ENCODE data around the gene SLC27A2. TPM values are rescaled to one million over a fixed set of nuclear protein-coding genes. Genes with fewer than 3 reads are reported as not detected.
"Not testable (repeated sequence)": the region's sequence is repeated elsewhere in the genome, so short reads cannot be mapped to it uniquely, and the experiment has no call there.

Gene SLC27A2
- total RNA-seq, 1 donor from 2014 or later, result 0.86 TPM

DNA sequence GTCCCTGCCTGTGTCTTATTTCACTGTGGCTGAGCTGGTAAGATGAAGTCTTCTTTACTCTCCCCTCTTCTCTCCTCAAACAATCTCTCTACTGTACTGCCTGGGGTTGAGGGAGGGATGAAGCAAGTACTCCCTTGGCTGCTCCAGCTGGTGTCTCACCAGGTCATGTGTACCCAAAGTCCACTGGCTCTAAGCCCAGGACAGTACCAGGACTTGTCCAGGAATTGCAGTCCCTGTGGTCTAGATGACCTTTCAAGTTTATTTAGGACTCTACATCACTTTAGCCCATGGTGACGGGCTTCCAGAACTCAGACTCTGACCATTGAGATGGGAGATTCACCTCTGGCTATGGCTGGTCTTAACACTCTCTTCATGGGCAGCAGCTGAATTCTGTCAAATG lies 17.5 kb upstream of the SLC27A2 start:
- Mint-ChIP-seq H3K4me3 (no peak overlapping the region), H3K4me1 (no peaks in the 10 kb centered on the region), H3K9me3 (peaks cover 8% of the 10 kb centered on the region), H3K36me3 (ENCODE audit: low read depth) (no peaks in the 10 kb centered on the region), H3K27ac (ENCODE audit: unreplicated experiment) (no peak overlapping the region), H3K27me3 (ENCODE audit: low read depth) (no peaks in the 10 kb centered on the region)
- TF ChIP-seq, protein P1, sequence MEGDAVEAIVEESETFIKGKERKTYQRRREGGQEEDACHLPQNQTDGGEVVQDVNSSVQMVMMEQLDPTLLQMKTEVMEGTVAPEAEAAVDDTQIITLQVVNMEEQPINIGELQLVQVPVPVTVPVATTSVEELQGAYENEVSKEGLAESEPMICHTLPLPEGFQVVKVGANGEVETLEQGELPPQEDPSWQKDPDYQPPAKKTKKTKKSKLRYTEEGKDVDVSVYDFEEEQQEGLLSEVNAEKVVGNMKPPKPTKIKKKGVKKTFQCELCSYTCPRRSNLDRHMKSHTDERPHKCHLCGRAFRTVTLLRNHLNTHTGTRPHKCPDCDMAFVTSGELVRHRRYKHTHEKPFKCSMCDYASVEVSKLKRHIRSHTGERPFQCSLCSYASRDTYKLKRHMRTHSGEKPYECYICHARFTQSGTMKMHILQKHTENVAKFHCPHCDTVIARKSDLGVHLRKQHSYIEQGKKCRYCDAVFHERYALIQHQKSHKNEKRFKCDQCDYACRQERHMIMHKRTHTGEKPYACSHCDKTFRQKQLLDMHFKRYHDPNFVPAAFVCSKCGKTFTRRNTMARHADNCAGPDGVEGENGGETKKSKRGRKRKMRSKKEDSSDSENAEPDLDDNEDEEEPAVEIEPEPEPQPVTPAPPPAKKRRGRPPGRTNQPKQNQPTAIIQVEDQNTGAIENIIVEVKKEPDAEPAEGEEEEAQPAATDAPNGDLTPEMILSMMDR (conservative IDR thresholded peaks at IDR 0.05), result no peak
- no peak for DNase-seq (ENCODE audit: low read depth, low spot score)

DNA sequence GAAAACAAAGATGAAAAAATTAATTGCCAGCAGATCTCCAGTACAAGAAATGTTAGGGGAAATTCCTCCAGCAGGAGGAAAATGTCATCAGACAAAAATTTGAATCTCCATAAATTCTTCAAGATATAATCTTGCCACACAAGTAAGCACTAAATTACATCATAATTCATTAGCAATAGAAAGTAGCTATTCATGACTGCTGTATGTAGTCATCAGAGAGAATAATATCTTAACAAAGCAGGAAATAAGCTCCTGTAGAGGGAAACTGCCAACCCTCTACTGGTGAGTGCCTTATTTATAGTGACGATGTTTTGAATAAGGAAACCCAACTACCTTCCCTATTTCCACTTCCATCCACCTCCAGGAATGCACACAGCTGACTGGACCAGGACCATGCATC lies 15.8 kb upstream of the SLC27A2 start:
- Mint-ChIP-seq H3K9me3 (peaks cover 8% of the 10 kb centered on the region), H3K4me1 (no peaks in the 10 kb centered on the region), H3K27ac (ENCODE audit: unreplicated experiment) (no peak overlapping the region), H3K4me3 (no peak overlapping the region), H3K36me3 (ENCODE audit: low read depth) (no peaks in the 10 kb centered on the region), H3K27me3 (ENCODE audit: low read depth) (no peaks in the 10 kb centered on the region)
- TF ChIP-seq, protein P1 (conservative IDR thresholded peaks at IDR 0.05), result no peak
- no peak for DNase-seq (ENCODE audit: low read depth, low spot score)

DNA sequence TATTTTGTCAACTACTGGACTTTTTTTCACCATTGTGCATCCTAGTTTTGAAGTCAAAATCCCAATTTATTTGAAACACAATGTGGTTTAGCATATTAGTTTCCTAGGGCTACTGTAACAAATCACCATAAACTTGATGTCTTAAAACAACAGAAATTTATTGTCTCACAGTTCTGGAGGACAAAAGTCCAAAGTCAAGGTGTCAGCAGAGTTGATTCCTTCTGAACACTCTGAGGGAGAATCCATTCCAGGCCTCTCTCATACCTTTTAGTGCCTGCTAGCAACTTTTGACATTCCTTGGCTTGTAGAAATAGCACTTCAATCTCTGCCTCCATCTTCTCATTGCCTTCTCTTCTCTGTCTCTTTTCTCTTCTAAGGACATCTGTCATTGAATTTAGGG lies 14.9 kb upstream of the SLC27A2 start:
- no peak overlapping the region for H3K27ac Mint-ChIP-seq (ENCODE audit: unreplicated experiment)
- peaks cover 6% of the 10 kb centered on the region for H3K36me3 Mint-ChIP-seq (ENCODE audit: low read depth)
- TF ChIP-seq, protein P1 (conservative IDR thresholded peaks at IDR 0.05), result no peak
- no peaks in the 10 kb centered on the region for H3K4me1 Mint-ChIP-seq
- no peak for DNase-seq (ENCODE audit: low read depth, low spot score)
- H3K9me3 Mint-ChIP-seq, result peaks cover 14% of the 10 kb centered on the region
- H3K4me3 Mint-ChIP-seq, result no peak overlapping the region
- peaks cover 3% of the 10 kb centered on the region for H3K27me3 Mint-ChIP-seq (ENCODE audit: low read depth)

DNA sequence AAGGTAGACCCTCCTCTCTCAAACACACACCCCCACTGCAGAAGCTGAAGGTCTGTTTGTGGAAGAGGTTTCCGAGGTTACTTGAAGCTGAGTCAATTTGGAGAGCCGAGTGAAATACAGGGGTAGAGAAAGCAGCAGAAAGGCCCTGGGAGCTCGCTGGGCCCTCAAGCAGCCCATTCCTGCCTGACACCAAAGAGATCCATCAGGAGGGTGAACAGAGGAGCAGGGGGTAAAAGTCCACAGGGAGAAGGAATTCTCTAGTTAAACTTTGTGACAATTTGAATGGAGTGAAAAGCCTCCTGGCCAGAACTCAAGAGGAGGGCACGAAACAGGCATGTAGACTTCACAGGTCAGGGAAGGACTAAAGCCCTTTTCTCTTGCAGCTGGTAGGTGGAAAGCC lies 13.6 kb upstream of the SLC27A2 start:
- Mint-ChIP-seq H3K4me3 (no peak overlapping the region), H3K4me1 (no peaks in the 10 kb centered on the region), H3K27ac (ENCODE audit: unreplicated experiment) (no peak overlapping the region), H3K36me3 (ENCODE audit: low read depth) (peaks cover 6% of the 10 kb centered on the region), H3K9me3 (peaks cover 14% of the 10 kb centered on the region), H3K27me3 (ENCODE audit: low read depth) (peaks cover 3% of the 10 kb centered on the region)
- no peak for DNase-seq (ENCODE audit: low read depth, low spot score)
- TF ChIP-seq, protein P1 (conservative IDR thresholded peaks at IDR 0.05), result no peak

DNA sequence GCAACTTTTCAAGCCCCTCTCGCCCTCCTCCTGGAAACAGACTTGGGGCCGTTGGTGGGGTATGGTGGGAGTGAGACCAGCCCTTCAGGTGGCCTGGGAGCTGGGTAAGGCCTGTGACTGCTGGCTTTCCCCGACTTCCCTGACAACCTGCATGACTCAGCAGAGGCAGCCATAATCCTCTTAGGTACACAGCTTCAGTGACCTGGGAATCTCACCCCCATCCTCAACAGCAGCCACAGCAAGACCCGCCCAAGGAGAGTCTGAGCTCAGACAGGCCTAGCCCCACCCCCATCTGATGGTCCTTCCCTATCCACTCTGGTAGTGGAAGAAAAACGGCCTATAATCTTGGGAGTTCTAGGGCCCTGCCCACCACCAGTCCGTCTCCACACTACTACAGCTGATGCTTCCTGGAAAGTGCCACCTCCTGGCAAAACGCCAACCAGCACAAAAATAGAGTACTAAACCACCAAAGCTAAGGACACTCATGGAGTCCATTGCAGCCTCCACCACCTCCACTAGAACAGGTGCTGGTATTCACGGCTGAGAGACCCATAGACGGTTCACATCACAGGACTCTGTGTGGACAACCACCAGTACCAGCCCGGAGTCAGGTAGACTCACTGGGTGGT lies 13.1 kb upstream of the SLC27A2 start:
- Mint-ChIP-seq H3K27me3 (ENCODE audit: low read depth) (peaks cover 7% of the 10 kb centered on the region), H3K36me3 (ENCODE audit: low read depth) (peaks cover 6% of the 10 kb centered on the region), H3K4me1 (no peaks in the 10 kb centered on the region), H3K4me3 (no peak overlapping the region), H3K9me3 (peaks cover 17% of the 10 kb centered on the region), H3K27ac (ENCODE audit: unreplicated experiment) (peak overlapping the region; percentile 84)
- TF ChIP-seq, protein P1 (conservative IDR thresholded peaks at IDR 0.05), result no peak
- no peak for DNase-seq (ENCODE audit: low read depth, low spot score)

DNA sequence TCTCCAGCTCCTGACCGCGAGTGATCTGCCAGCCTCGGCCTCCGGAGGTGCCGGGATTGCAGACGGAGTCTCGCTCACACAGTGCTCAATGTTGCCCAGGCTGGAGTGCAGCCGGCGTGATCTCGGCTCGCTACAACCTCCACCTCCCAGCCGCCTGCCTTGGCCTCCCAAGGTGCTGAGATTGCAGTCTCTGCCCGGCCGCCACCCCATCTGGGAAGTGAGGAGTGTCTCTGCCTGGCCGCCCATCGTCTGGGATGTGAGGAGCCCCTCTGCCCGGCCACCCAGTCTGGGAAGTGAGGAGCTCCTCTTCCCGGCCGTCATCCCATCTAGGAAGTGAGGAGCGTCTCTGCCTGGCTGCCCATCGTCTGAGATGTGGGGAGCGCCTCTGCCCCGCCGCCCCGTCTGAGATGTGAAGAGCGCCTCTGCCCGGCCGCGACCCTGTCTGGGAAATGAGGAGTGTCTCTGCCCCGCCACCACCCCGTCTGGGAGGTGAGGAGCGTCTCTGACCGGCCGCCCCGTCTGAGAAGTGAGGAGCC lies 9.6 kb upstream of the SLC27A2 start:
- Mint-ChIP-seq H3K9me3 (peaks cover 24% of the 10 kb centered on the region), H3K27me3 (ENCODE audit: low read depth) (peaks cover 31% of the 10 kb centered on the region)
- H3K27ac Mint-ChIP-seq (ENCODE audit: unreplicated experiment); H3K36me3 Mint-ChIP-seq (ENCODE audit: low read depth); DNase-seq (ENCODE audit: low read depth, low spot score); H3K4me1 Mint-ChIP-seq; H3K4me3 Mint-ChIP-seq: not testable (repeated sequence)

All from neural crest cell (in vitro differentiated cells).